Mucosa of stomach (tissue), 1 donor: Measurements from ENCODE around the gene ITPA.

Experiments
- H3K27me3 ChIP-seq: one replicate; pipeline ENCODE4 v1.7.0; 2013; ENCODE audit warnings: mild to moderate bottlenecking, low read length; ENCODE audit not compliant: control insufficient read depth, insufficient read depth
- H3K36me3 ChIP-seq: one replicate; pipeline ENCODE4 v1.7.0; 2013; ENCODE audit warnings: low read length; ENCODE audit not compliant: control insufficient read depth, insufficient read depth
- H3K4me1 ChIP-seq: one replicate; pipeline ENCODE4 v1.7.0; 2013; ENCODE audit warnings: mild to moderate bottlenecking, low read length; ENCODE audit not compliant: control insufficient read depth, insufficient read depth
- H3K4me3 ChIP-seq: one replicate; pipeline ENCODE4 v1.7.0; 2013; ENCODE audit warnings: low read length
- H3K9ac ChIP-seq: one replicate; pipeline ENCODE4 v1.7.0; 2013; ENCODE audit warnings: mild to moderate bottlenecking, low read length, moderate library complexity
- H3K9me3 ChIP-seq: one replicate; pipeline ENCODE4 v1.7.0; 2013; ENCODE audit warnings: mild to moderate bottlenecking, low read length, moderate library complexity; ENCODE audit not compliant: control insufficient read depth
- donor health status: Pancreatic carcinoma.

ITPA gene

DNA sequence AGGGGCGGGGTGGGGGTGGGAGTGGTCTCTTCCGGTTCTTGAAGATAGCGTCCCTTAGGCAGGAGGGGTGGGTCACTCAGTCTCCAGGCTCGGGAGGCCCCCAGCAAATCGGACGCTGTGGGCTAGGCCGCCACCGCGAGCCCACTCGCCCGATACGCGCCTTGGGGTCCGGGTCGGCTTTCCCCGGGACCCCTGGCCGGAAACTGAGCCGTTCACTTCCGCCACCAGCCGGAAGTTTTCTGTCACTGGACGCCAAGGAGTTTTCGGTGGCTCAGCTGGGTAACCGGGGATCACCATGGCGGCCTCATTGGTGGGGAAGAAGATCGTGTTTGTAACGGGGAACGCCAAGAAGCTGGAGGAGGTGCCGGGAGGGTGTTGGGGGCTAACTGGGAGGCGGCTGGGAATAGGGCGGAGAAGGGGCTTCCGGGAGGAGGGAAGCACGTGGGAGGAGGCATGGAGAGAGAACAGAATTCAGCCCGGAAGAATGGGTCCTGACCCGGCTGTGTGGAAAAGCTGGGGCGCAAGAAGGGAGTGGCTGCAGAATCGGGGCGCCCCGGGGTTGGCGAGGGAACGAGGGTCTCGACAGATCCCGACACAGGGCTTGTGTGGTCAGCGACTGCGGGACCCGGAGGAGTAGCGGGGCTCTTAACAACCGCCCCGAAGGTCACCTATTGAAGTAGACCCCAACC is at the start of gene ITPA:
Gene ITPA, plus strand, starts transcription at position 242 of the 689 bp plus-strand sequence. Its CDS starts 54 bp downstream, at position 296.
- Histone ChIP-seq H3K9me3 (no peaks in the 10 kb centered on the region), H3K9ac (peak within 1 kb of the TSS; percentile 95), H3K27me3 (no peaks in the 10 kb centered on the region), H3K4me3 (peak within 1 kb of the TSS; percentile 88), H3K4me1 (peaks cover 10% of the 10 kb centered on the region), H3K36me3 (no peaks in the 10 kb centered on the region)

GRCh38 chr20:3160418-3160817 is 48.9 kb upstream of the ITPA start:
- H3K9ac ChIP-seq: peak overlapping the region; percentile 96
- peaks cover 13% of the 10 kb centered on the region for H3K4me1 ChIP-seq
- no peaks in the 10 kb centered on the region for H3K36me3 ChIP-seq
- H3K27me3 ChIP-seq: no peaks in the 10 kb centered on the region
- H3K9me3 ChIP-seq: no peaks in the 10 kb centered on the region
- no peak overlapping the region for H3K4me3 ChIP-seq

DNA sequence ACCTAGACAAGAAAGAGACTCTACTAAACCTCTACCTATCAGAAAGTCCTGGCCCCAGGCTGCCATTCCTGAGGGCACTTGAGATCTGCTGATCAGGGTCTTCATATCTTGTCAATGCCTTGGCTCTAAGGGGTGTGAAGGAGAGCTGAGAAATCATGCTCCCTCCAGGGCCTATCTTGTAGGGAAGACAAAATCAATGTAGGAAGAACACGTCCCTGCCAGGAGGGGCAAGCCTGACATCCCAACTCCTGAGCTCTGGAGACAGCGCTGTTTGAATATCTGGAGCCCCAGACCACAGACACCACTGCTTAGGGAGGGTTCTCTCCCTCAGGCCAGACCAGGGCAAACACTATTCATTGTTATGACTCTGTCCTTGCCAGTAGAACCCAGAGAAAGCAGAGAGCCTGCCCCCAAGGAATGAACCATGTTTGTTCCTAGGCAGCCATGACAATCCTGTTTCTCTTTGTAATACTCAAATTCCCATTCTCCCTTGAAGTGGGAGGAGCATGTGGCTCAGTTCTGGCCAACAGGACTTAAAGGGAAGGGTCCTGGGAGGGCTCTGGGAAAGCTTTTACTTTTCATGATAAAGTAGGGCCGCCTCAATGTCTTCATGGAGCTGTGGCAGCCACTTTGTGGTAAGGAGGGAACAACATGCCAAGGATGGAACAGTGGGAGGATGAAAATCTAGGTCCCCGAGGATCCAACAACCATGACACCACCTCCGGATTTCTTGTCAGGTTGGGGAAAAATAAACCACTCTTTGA is 47.8 kb upstream of the ITPA start:
- no peak overlapping the region for H3K9ac ChIP-seq
- H3K4me3 ChIP-seq: no peak overlapping the region
- no peaks in the 10 kb centered on the region for H3K27me3 ChIP-seq
- peaks cover 13% of the 10 kb centered on the region for H3K4me1 ChIP-seq
- H3K9me3 ChIP-seq: no peaks in the 10 kb centered on the region
- H3K36me3 ChIP-seq: no peaks in the 10 kb centered on the region

GRCh38 chr20:3162080-3162611 is 47.2 kb upstream of the ITPA start:
- peaks cover 14% of the 10 kb centered on the region for H3K4me1 ChIP-seq
- H3K36me3 ChIP-seq: no peaks in the 10 kb centered on the region
- no peak overlapping the region for H3K4me3 ChIP-seq
- no peaks in the 10 kb centered on the region for H3K27me3 ChIP-seq
- H3K9me3 ChIP-seq: no peaks in the 10 kb centered on the region
- H3K9ac ChIP-seq: no peak overlapping the region

DNA sequence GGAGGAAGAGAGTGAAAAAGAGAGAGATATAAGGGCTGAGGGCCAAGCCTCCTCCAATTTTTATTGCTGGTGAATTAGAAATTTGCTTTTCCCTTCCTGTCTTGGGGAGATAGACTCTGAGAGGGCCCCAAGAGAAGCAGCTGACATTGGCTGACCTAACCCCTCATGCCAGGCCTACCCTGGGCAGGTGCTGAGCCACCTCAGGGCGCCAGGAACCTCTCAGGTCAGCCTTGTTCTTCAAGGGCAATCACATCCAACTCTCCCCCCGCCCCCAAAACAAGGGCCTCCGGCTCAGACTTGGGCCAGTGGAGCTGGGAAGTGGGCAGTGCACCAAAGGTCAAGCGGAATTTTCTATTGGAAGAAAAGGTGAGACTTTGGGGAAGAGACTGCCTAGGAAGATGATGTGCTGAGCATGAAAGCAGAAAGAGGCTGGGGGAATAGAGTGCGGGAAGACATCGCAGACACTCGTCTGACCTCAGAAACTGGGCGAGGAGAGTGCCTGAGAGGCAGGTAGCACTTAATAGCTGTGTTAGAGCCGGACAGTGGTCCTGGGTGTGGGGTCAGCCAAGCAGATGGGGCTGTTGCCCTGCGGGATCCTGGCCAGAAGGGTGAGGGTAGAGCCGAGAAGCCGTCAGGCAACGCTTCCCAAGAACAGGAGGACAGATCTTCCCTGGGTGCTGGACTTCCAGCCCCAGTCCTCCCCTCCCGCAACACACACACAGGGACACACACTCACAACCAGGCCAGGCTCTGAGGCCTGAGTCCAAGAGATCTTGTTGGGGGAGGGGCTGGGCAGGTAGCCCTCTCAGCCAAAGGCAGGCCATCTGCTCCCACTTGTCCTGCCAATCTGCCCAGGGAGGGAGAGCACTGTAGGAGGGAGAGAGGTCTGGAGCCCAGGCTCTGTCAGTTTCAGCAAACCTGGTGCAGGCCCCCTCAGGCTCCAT is 45.9 kb upstream of the ITPA start:
- H3K27me3 ChIP-seq: peaks cover 4% of the 10 kb centered on the region
- no peak overlapping the region for H3K9ac ChIP-seq
- H3K36me3 ChIP-seq: no peaks in the 10 kb centered on the region
- no peak overlapping the region for H3K4me3 ChIP-seq
- H3K9me3 ChIP-seq: no peaks in the 10 kb centered on the region
- peaks cover 12% of the 10 kb centered on the region for H3K4me1 ChIP-seq

DNA sequence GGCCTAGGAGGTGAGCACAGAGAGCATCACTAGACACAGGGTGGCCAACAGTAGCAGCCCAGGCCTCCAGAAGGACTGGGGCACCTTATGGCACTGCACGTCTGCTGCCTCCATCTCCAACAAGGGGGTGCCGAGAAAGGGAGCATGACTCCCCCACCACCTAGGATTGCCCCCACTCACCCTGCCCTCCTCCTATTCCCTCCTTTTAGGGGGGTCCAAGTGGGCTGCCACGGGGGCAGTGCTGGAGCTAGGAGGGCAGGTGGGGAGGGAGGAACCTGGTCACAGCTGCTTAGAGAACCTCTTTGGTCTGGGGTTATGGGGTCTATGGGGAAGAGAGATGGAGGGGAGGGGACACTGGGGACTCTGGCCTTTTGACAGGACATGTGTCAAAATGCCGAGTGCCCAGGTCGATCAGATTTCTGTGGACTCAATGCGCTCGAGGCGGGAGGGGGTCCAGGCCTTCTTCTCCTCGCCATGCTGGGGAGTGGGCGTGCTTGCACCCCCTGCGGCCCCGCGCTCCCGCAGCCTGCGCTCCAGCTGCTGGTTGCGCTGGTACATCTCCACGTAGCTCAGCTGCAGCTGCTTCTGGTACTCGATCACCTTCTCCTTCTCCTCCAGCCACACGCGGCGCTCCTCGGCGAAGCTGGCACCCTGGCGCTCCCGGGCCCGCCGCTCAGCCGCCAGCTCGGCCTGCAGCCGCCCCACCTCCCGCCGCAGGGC is 45.1 kb upstream of the ITPA start:
- H3K36me3 ChIP-seq: no peaks in the 10 kb centered on the region
- H3K4me3 ChIP-seq: no peak overlapping the region
- H3K9ac ChIP-seq: no peak overlapping the region
- H3K27me3 ChIP-seq: peaks cover 5% of the 10 kb centered on the region
- no peaks in the 10 kb centered on the region for H3K9me3 ChIP-seq
- peaks cover 17% of the 10 kb centered on the region for H3K4me1 ChIP-seq

DNA sequence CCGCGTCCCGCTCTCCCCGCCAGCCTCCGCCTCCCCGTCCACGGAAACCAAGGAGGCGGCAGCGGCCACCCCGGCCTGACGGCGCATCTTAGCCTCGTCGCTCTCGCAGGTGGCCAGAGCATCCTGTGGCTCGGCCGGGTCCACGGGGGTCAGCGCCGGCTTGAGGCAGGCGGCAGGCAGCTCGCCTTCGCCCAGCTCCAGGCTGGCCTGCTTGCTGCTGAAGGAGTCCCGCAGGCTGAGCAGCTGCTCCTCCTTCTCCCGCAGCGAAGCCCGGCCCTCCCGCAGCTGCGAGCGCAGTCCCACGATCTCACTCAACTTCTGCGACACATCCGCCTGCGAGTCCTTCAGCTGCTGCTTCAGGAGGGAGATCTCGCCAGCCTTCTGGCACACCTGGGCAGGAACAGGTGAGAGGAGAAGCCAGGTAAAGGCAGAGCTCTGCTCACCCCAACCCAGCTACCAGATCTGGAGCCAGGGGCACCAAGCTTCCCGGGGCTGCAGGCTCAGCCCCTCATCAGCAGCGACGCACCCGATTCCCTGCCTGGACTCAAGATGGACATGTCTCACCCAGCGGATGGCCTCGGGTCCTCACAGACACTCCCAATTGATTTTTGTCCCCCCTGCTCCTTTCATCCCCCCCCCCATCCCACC is 44.4 kb upstream of the ITPA start:
- Histone ChIP-seq H3K9ac (no peak overlapping the region), H3K4me3 (no peak overlapping the region)

DNA sequence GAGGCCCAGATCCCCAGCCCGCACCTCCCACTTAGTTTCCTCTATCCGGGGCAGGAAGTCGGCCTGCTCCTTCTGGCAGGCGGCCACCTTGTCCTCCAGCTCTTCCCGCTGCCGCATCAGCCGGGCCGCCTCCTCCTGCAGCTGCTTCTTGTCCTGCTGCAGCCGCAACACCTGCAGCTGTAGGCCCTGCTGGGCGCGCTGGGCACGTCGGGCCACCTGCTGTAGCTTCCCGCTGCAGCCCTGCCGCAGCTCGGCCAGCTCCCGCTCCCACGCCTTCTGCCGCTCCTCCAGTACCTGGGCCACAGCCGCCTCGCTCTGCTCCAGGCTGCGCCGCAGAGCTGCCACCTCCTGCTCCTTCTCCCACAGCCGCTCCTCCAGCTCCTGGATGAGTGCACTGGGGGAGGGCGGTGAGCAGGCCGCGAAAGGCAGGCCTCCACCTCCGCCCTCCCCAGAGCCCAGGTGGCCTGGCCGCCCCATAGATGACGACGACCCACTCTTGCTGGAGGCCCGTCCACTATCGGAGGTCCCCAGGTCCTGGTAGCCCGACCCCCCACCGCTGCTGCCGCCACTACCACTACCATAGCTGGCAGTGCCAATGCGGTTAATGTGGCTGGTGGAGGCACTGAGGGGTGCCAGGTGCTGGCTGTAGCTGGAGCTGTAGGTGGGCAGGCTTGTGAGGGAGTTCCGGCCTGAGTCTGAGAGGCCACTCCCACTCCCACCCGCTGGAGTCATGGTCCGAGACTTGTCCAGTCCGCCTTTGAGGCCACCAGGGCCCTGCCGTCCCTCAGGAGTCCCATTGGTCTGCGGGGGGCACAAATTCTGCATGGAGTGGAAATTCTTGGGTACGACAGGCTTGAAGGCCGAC is 43.6 kb upstream of the ITPA start:
- H3K27me3 ChIP-seq: peaks cover 5% of the 10 kb centered on the region
- no peak overlapping the region for H3K9ac ChIP-seq
- H3K4me1 ChIP-seq: peaks cover 17% of the 10 kb centered on the region
- H3K9me3 ChIP-seq: no peaks in the 10 kb centered on the region
- no peaks in the 10 kb centered on the region for H3K36me3 ChIP-seq
- no peak overlapping the region for H3K4me3 ChIP-seq

More for the DNA sequence above, 44.4 kb upstream of the ITPA start:
- peaks cover 5% of the 10 kb centered on the region for H3K27me3 ChIP-seq
- H3K9me3 ChIP-seq: no peaks in the 10 kb centered on the region
- no peaks in the 10 kb centered on the region for H3K36me3 ChIP-seq
- peaks cover 17% of the 10 kb centered on the region for H3K4me1 ChIP-seq

DNA sequence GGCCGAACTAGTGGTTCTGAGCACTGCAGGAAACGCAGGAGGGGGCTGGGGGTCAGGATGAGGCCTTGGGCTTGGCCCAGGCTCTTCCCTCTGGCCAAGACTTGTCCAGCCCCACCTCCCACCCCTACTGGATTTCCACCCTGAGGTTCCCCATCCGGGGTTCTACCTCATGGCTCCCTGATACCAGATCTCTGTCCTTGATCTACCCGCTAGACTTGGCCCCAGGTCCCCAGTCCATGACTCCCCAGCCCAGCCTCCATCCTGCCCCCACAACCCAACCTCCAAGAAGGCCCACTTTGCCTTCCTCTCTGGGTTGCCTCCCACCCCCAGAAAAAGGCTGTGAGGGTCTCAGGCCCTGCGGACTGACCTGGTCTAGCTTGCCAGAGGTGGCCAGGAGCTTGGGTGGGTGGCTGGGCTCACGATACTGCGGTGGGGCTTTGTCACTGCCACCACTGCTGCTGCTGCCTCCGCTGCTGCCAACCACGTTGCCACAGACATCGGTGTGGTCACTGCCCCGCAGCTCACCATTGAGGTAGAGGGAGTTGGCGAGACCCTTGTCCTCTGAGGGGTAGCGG is 42.9 kb upstream of the ITPA start:
- Histone ChIP-seq H3K9me3 (no peaks in the 10 kb centered on the region), H3K4me1 (peaks cover 17% of the 10 kb centered on the region), H3K4me3 (no peak overlapping the region), H3K9ac (no peak overlapping the region), H3K27me3 (peaks cover 5% of the 10 kb centered on the region), H3K36me3 (no peaks in the 10 kb centered on the region)

GRCh38 chr20:3166913-3167342 is 42.4 kb upstream of the ITPA start:
- H3K9ac ChIP-seq: no peak overlapping the region
- no peaks in the 10 kb centered on the region for H3K36me3 ChIP-seq
- peaks cover 17% of the 10 kb centered on the region for H3K4me1 ChIP-seq
- no peak overlapping the region for H3K4me3 ChIP-seq
- no peaks in the 10 kb centered on the region for H3K9me3 ChIP-seq
- peaks cover 5% of the 10 kb centered on the region for H3K27me3 ChIP-seq
